ENCODE data around the gene UQCR10. TPM values are rescaled to one million over a fixed set of nuclear protein-coding genes. Genes with fewer than 3 reads are reported as not detected.

The UQCR10 gene
- total RNA-seq, 4 donors from 2014 or later, result 119 to 261 (median 179) TPM

DNA sequence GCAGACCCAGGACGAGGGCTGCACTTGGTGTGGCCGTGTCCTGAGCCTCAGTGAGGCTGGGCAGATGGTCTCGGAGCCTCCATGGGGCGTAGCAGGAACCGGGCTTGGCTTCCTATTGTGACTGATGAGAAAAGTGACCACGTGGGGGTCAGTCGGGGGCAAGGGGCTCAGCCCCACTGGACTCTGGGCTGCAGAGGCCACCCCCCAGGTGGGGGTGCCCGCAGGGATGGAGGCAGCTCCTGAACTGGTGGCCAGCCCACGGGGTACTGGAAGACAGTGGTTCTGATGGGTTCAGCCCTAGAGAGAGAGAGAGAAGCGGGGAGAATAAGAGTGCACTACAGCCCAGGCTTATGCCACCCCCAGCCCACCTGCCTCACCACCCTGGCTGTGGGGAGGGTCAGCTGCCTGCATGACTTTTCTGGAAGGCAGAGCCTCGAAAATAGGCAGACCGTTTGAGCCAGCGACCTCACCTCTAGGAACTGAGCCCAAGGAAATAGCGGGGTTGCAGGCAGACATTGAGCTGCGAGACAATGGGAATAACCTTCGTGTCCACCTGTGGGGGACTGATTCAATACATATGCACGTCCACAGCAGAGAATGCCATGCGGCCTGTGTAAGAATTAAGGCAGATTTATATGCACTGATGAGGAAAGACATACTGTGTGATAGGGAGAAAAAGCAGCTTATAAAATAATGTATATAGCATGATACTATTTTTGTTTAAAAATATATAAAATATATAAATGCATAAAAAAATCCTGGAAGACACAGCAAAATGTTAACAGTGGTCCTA is 35.9 kb upstream of the UQCR10 start:
- Histone ChIP-seq H3K27me3 (no peaks in the 10 kb centered on the region), H3K27ac (no peak overlapping the region), H3K9me3 (no peaks in the 10 kb centered on the region), H3K36me3 (no peaks in the 10 kb centered on the region), H3K4me3 (no peak overlapping the region), H3K4me1 (peaks cover 0 to 10% of the 10 kb centered on the region in 2 donors)
- in situ Hi-C loops (cut with MboI; ENCODE audit: low sequenced_read_pairs in 4 of 4) (no loop called here), intact Hi-C loops (cut with DNase I; ENCODE audit: low total_unique reads) (no loop called here)
- no peak for DNase-seq
- no peak for TF ChIP-seq POLR2A (IDR thresholded peaks at IDR 0.05)
- ATAC-seq, result no peak

DNA sequence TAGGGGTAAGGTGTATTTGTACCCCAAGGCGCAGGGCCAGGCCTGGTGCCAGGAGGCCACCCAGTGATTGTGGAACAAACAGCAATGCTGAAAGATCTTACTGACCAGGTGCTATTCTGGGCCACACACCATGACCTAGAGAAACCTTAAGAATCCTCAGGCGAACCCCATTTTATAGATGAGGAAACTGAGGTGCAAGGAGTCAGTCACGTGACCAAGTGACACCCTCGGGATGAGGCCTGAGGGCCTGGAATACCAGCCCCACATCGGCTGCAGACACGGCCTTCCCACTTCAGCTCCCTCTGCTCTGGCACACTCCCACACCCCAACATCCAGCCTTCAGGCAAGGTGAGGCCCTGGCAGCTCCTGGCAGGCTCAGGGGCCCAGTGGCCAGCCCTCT is 34.3 kb upstream of the UQCR10 start:
- no peaks in the 10 kb centered on the region for H3K36me3 ChIP-seq
- no peaks in the 10 kb centered on the region for H3K27me3 ChIP-seq
- H3K27ac ChIP-seq, result no peak overlapping the region
- intact Hi-C loops (cut with DNase I; ENCODE audit: low total_unique reads), result no loop called here
- H3K4me1 ChIP-seq, result peaks cover 0 to 10% of the 10 kb centered on the region in 2 donors
- no peaks in the 10 kb centered on the region for H3K9me3 ChIP-seq
- in situ Hi-C loops (cut with MboI; ENCODE audit: low sequenced_read_pairs in 4 of 4), result no loop called here
- no peak for TF ChIP-seq POLR2A (IDR thresholded peaks at IDR 0.05)
- TF ChIP-seq, protein P1, sequence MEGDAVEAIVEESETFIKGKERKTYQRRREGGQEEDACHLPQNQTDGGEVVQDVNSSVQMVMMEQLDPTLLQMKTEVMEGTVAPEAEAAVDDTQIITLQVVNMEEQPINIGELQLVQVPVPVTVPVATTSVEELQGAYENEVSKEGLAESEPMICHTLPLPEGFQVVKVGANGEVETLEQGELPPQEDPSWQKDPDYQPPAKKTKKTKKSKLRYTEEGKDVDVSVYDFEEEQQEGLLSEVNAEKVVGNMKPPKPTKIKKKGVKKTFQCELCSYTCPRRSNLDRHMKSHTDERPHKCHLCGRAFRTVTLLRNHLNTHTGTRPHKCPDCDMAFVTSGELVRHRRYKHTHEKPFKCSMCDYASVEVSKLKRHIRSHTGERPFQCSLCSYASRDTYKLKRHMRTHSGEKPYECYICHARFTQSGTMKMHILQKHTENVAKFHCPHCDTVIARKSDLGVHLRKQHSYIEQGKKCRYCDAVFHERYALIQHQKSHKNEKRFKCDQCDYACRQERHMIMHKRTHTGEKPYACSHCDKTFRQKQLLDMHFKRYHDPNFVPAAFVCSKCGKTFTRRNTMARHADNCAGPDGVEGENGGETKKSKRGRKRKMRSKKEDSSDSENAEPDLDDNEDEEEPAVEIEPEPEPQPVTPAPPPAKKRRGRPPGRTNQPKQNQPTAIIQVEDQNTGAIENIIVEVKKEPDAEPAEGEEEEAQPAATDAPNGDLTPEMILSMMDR (IDR thresholded peaks at IDR 0.05 in 4 of 5, conservative IDR thresholded peaks at IDR 0.05 in 1 of 5), result no peak
- DNase-seq, result no peak
- no peak for ATAC-seq
- no peak overlapping the region for H3K4me3 ChIP-seq

DNA sequence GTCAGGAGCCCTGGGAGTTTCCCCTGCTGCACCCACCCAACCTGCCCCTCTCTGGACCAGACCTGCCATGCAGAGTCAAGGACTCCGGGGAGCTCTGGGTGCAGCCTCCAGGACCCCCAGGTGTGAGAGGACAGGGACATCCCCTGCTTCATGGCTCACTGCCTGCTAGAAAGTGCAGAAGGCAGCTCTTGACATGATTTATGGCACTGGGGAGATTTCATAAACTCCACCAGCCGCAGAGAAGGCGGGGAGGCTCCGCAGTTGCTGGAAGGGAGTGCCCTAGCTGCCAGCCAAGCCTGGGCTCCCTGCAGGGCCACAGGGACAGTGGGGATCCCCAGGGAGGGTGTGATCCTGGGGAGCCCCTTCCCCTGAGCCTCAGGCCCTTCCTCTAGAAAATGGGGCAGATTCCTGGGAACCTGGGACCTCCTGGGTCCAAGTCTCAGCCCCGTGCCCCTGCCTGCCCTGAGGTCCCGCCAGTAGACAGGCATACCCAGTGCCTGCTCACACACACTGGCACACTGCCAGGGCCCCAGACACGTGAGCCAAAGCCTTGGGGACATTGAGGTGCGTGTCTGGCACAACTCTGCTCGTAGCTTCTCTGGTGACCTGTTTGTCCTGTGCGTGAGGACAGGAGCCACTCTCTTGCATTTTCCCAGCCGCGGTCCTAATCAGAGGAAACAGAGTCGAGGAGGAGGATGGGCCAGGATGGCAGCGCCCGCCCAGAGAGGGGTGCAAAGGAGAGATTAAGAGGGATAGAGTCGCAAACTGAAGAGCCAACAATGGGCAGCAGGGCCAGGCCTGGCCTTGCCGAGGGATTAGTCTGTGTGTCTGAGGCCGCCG is 33.6 kb upstream of the UQCR10 start:
- DNase-seq (peak in 1 of 2 donors; percentile 45), ATAC-seq (peak in 1 of 2 donors; percentile 58)
- TF ChIP-seq, protein P1 (IDR thresholded peaks at IDR 0.05 in 4 of 5, conservative IDR thresholded peaks at IDR 0.05 in 1 of 5), result no peak
- TF ChIP-seq POLR2A (IDR thresholded peaks at IDR 0.05), result no peak
- H3K4me1 ChIP-seq, result peaks cover 0 to 10% of the 10 kb centered on the region in 2 donors
- in situ Hi-C loops (cut with MboI; ENCODE audit: low sequenced_read_pairs in 4 of 4) (no loop called here), intact Hi-C loops (cut with DNase I; ENCODE audit: low total_unique reads) (no loop called here)
- no peak overlapping the region for H3K4me3 ChIP-seq
- no peaks in the 10 kb centered on the region for H3K36me3 ChIP-seq
- no peaks in the 10 kb centered on the region for H3K27me3 ChIP-seq
- peak overlapping the region in 2 of 4 donors; percentile 18 to 38 for H3K27ac ChIP-seq
- H3K9me3 ChIP-seq, result no peaks in the 10 kb centered on the region

DNA sequence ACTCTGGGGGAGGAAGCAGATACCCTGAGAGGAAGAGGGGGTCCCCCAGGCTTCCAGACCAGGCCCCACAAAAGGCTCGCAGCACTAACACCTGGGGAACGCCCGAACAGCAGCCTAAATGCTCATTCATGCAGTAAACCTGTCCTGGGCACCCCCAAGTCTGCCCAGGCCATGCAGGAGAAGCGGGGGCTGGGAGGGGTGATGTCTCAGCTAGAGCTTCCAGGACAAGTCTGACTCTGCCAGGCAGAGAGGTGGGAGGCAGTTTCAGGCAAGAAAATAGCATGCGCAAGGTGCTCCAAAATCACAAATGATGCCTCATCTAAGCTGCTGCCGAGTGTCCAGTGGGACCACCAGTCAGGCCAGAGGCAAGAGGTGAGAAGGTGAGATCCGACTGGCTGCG is 32.8 kb upstream of the UQCR10 start:
- Histone ChIP-seq H3K36me3 (peaks cover 0 to 4% of the 10 kb centered on the region in 2 donors), H3K27ac (peak overlapping the region in 2 of 4 donors; percentile 18 to 38), H3K4me3 (no peak overlapping the region), H3K4me1 (peaks cover 0 to 10% of the 10 kb centered on the region in 2 donors), H3K9me3 (no peaks in the 10 kb centered on the region), H3K27me3 (no peaks in the 10 kb centered on the region)
- in situ Hi-C loops (cut with MboI; ENCODE audit: low sequenced_read_pairs in 4 of 4) (no loop called here), intact Hi-C loops (cut with DNase I; ENCODE audit: low total_unique reads) (no loop called here)
- no peak for ATAC-seq
- TF ChIP-seq, protein P1 (IDR thresholded peaks at IDR 0.05 in 4 of 5, conservative IDR thresholded peaks at IDR 0.05 in 1 of 5), result no peak
- no peak for TF ChIP-seq POLR2A (IDR thresholded peaks at IDR 0.05)
- DNase-seq, result no peak

DNA sequence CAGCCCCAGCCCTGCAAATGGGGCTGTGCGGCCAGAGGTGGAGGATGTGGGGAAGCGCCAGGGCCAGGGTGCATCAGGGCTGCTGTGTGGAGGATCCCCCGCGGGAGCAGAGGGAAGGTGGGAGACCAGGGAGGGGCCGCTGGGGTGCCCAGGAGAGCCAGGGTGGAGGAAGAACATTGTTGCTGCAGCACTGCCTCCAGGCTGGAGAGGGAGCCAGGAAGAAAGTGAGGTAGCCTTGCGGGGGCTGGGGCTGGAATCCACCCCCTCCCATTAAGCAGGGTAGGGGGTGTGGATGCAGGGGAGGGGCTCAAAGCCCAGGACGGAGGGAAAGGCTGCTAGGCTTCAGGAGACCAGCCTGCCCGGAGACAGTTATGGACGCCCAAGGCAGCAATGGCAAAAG is 32.3 kb upstream of the UQCR10 start:
- no peak for ATAC-seq
- H3K4me3 ChIP-seq, result no peak overlapping the region
- H3K27ac ChIP-seq, result no peak overlapping the region
- TF ChIP-seq, protein P1 (IDR thresholded peaks at IDR 0.05 in 4 of 5, conservative IDR thresholded peaks at IDR 0.05 in 1 of 5), result no peak
- TF ChIP-seq POLR2A (IDR thresholded peaks at IDR 0.05), result no peak
- H3K4me1 ChIP-seq, result peaks cover 0 to 10% of the 10 kb centered on the region in 2 donors
- in situ Hi-C loops (cut with MboI; ENCODE audit: low sequenced_read_pairs in 4 of 4), result no loop called here
- H3K27me3 ChIP-seq, result no peaks in the 10 kb centered on the region
- no peak for DNase-seq
- H3K9me3 ChIP-seq, result no peaks in the 10 kb centered on the region
- peaks cover 0 to 8% of the 10 kb centered on the region in 2 donors for H3K36me3 ChIP-seq
- intact Hi-C loops (cut with DNase I; ENCODE audit: low total_unique reads), result no loop called here

Data from gastrocnemius medialis (tissue), 4 donors.